ENCODE measurements around the gene DPPA5.
"Not testable (repeated sequence)": the region's sequence is repeated elsewhere in the genome, so short reads cannot be mapped to it uniquely, and the experiment has no call there.

The DPPA5 gene

GRCh38 chr6:73364549-73364948, 10.5 kb upstream of the DPPA5 start:
- in situ Hi-C loops (cut with MboI; ENCODE audit: low sequenced_read_pairs), result no loop called here

GRCh38 chr6:73364121-73364520, 10.0 kb upstream of the DPPA5 start:
- in situ Hi-C loops (cut with MboI; ENCODE audit: low sequenced_read_pairs), result no loop called here

- in situ Hi-C loops (cut with MboI; ENCODE audit: low sequenced_read_pairs), result no loop called here
These were observed 9.4 kb upstream of the DPPA5 start for GRCh38 chr6:73363537-73363875.

- in situ Hi-C loops (cut with MboI; ENCODE audit: low sequenced_read_pairs), result no loop called here
These were observed 8.9 kb upstream of the DPPA5 start for GRCh38 chr6:73362869-73363536.

GRCh38 chr6:73362358-73362757, 8.3 kb upstream of the DPPA5 start, which contains the start of gene KHDC3L:
TSS of gene KHDC3L (plus strand) at chr6:73362658. CDS start at chr6:73362730, 72 bp downstream.
- in situ Hi-C loops (cut with MboI; ENCODE audit: low sequenced_read_pairs), result no loop called here

GRCh38 chr6:73349311-73349710, 4.8 kb downstream of the DPPA5 start:
- in situ Hi-C loops (cut with MboI; ENCODE audit: low sequenced_read_pairs), result no loop called here

- in situ Hi-C loops (cut with MboI; ENCODE audit: low sequenced_read_pairs), result no loop called here
These were observed 5.4 kb downstream of the DPPA5 start for GRCh38 chr6:73348550-73349204.

GRCh38 chr6:73343164-73343563, 10.9 kb downstream of the DPPA5 start:
- in situ Hi-C loops (cut with MboI; ENCODE audit: low sequenced_read_pairs), result no loop called here

- in situ Hi-C loops (cut with MboI; ENCODE audit: low sequenced_read_pairs), result no loop called here
These were observed 11.9 kb downstream of the DPPA5 start for GRCh38 chr6:73342174-73342573.

GRCh38 chr6:73341335-73341734, 12.7 kb downstream of the DPPA5 start:
- in situ Hi-C loops (cut with MboI; ENCODE audit: low sequenced_read_pairs), result no loop called here

- in situ Hi-C loops (cut with MboI; ENCODE audit: low sequenced_read_pairs), result no loop called here
These were observed 14.0 kb downstream of the DPPA5 start for GRCh38 chr6:73340048-73340447.

- in situ Hi-C loops (cut with MboI; ENCODE audit: low sequenced_read_pairs), result no loop called here
These were observed 14.7 kb downstream of the DPPA5 start for GRCh38 chr6:73339340-73339739.

GRCh38 chr6:73329201-73329600, 24.9 kb downstream of the DPPA5 start:
- in situ Hi-C loops (cut with MboI; ENCODE audit: low sequenced_read_pairs), result no loop called here

- in situ Hi-C loops (cut with MboI; ENCODE audit: low sequenced_read_pairs), result no loop called here
These were observed 25.3 kb downstream of the DPPA5 start for GRCh38 chr6:73328790-73329189.

- in situ Hi-C loops (cut with MboI; ENCODE audit: low sequenced_read_pairs), result no loop called here
These were observed 28.4 kb downstream of the DPPA5 start for GRCh38 chr6:73325656-73326055.

- in situ Hi-C loops (cut with MboI; ENCODE audit: low sequenced_read_pairs), result no loop called here
These were observed 30.8 kb downstream of the DPPA5 start for GRCh38 chr6:73323323-73323722.

GRCh38 chr6:73314577-73315492, 39.2 kb downstream of the DPPA5 start:
- in situ Hi-C loops (cut with MboI; ENCODE audit: low sequenced_read_pairs), result no loop called here

- in situ Hi-C loops (cut with MboI; ENCODE audit: low sequenced_read_pairs), result not testable (repeated sequence)
These were observed 43.6 kb downstream of the DPPA5 start for GRCh38 chr6:73310503-73310845.

- in situ Hi-C loops (cut with MboI; ENCODE audit: low sequenced_read_pairs), result no loop called here
These were observed 44.1 kb downstream of the DPPA5 start for GRCh38 chr6:73309785-73310502.

GRCh38 chr6:73309535-73309784, 44.6 kb downstream of the DPPA5 start:
- in situ Hi-C loops (cut with MboI; ENCODE audit: low sequenced_read_pairs), result no loop called here

GRCh38 chr6:73308712-73309534, 45.2 kb downstream of the DPPA5 start:
- in situ Hi-C loops (cut with MboI; ENCODE audit: low sequenced_read_pairs), result no loop called here

All from HL-60/S4 (cell line).